ENCODE data around the gene EAF1. TPM values are rescaled to one million over a fixed set of nuclear protein-coding genes. Genes with fewer than 3 reads are reported as not detected.

The EAF1 gene
- total and polyA plus RNA-seq, 2 experiments from 2014 or later = 9.4 to 45.4 TPM

DNA sequence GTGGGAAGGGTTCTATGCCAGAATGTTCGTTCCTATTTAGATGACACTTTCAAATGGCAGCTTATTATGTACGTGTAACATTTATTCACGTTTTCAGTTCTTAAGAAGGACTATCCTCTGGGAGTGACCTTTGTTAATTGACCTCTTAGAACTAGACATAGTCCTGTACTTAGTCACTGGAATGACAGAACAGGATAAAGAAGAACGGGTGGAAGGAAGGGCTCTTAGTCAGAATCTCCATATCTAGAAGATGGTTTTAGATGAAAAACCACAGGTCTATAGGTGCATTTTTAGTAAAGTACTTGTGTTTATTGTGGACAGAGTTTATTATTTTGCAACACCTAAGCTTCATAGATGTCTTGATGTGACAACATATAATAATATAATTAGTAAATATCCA lies 6.5 kb upstream of the EAF1 start (continued):
- TF ChIP-seq, protein P1, sequence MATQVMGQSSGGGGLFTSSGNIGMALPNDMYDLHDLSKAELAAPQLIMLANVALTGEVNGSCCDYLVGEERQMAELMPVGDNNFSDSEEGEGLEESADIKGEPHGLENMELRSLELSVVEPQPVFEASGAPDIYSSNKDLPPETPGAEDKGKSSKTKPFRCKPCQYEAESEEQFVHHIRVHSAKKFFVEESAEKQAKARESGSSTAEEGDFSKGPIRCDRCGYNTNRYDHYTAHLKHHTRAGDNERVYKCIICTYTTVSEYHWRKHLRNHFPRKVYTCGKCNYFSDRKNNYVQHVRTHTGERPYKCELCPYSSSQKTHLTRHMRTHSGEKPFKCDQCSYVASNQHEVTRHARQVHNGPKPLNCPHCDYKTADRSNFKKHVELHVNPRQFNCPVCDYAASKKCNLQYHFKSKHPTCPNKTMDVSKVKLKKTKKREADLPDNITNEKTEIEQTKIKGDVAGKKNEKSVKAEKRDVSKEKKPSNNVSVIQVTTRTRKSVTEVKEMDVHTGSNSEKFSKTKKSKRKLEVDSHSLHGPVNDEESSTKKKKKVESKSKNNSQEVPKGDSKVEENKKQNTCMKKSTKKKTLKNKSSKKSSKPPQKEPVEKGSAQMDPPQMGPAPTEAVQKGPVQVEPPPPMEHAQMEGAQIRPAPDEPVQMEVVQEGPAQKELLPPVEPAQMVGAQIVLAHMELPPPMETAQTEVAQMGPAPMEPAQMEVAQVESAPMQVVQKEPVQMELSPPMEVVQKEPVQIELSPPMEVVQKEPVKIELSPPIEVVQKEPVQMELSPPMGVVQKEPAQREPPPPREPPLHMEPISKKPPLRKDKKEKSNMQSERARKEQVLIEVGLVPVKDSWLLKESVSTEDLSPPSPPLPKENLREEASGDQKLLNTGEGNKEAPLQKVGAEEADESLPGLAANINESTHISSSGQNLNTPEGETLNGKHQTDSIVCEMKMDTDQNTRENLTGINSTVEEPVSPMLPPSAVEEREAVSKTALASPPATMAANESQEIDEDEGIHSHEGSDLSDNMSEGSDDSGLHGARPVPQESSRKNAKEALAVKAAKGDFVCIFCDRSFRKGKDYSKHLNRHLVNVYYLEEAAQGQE (IDR thresholded peaks at IDR 0.05; ENCODE audit: unreplicated experiment) = no peak
- no peak for TF ChIP-seq STAT1 (IDR thresholded peaks at IDR 0.05; ENCODE audit: unreplicated experiment)

DNA sequence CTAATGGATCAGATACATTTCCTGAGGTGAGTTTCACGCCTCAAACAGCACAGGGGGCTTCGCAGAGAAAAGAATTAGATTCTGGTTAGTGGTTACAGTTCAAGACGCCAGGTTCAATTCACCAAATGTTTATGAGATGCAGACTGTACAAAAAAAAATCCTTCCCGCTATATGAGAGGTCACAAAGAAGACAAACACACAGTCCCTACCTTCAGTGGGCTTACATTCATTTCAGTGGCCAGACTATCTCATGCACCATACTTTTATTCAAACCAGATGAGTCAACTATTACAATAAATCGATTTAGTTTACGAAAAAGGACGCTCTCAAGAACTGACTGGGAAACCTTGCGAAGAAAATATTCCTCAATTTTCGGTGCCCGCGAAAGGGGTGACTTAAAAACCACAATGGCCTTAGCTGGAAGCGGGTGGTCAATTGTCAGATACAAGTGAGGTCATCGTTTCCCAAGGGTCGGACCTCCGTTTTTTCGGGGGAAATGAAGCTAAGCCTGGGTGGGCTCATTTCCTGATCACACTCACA lies 749 bp upstream of the EAF1 start:
- H3K27ac ChIP-seq (ENCODE audit: low read depth) = peak overlapping the region; percentile 88; the same call in 1 of the 2 replicates
- ATAC-seq (no peak), DNase-seq (ENCODE audit: low spot score) (no peak)
- peak overlapping the region; percentile 94 for H3K4me3 Mint-ChIP-seq
- peaks cover 13% of the 10 kb centered on the region for H3K36me3 ChIP-seq (ENCODE audit: insufficient read depth)
- peak overlapping the region; percentile 98 for H2AFZ ChIP-seq
- no peaks in the 10 kb centered on the region; the same call in 2 of the 3 replicates for H3K9me3 Mint-ChIP-seq
- peak overlapping the region; percentile 94 for H3K4me2 ChIP-seq
- peaks cover 10% of the 10 kb centered on the region for H4K20me1 ChIP-seq (replicated peaks; ENCODE audit: insufficient read depth)
- H3F3A ChIP-seq (replicated peaks; ENCODE audit: low read depth) = peaks cover 3% of the 10 kb centered on the region; the same call in 1 of the 2 replicates
- H3K27me3 Mint-ChIP-seq (ENCODE audit: insufficient read depth, low read depth, poor library complexity) = peaks cover 8% of the 10 kb centered on the region
- peak overlapping the region; percentile 98 for H3K27ac Mint-ChIP-seq
- H3K27me3 ChIP-seq (ENCODE audit: insufficient read depth) = no peaks in the 10 kb centered on the region
- peaks cover 26% of the 10 kb centered on the region for H3K36me3 Mint-ChIP-seq (ENCODE audit: low read depth)
- H3K4me3 ChIP-seq = peak overlapping the region; percentile 96
- H3K9me2 ChIP-seq (ENCODE audit: insufficient read depth) = no peaks in the 10 kb centered on the region
- peaks cover 58% of the 10 kb centered on the region for H3K79me2 ChIP-seq (replicated peaks; ENCODE audit: insufficient read depth)
- peaks cover 19% of the 10 kb centered on the region for H3K4me1 ChIP-seq (ENCODE audit: insufficient read depth)
- peaks cover 22% of the 10 kb centered on the region for H3K4me1 Mint-ChIP-seq
- TF ChIP-seq NANOG (IDR thresholded peaks at IDR 0.05; ENCODE audit: borderline replicate concordance) (no peak), POLR2AphosphoS5 (IDR thresholded peaks at IDR 0.05; ENCODE audit: low read depth) (no peak), CREB1 (CRISPR knock-in tag; IDR thresholded peaks at IDR 0.05; ENCODE audit: low read depth) (no peak), ZNF331 (CRISPR knock-in tag; IDR thresholded peaks at IDR 0.05; ENCODE audit: low read depth) (no peak), EZH2phosphoT487 (IDR thresholded peaks at IDR 0.05; ENCODE audit: unreplicated experiment) (no peak), EZH2 (IDR thresholded peaks at IDR 0.05; ENCODE audit: low read depth, unreplicated experiment) (no peak), STAT1 (IDR thresholded peaks at IDR 0.05; ENCODE audit: unreplicated experiment) (no peak), JUNB (IDR thresholded peaks at IDR 0.05; ENCODE audit: unreplicated experiment) (no peak), ZNF114 (CRISPR knock-in tag; IDR thresholded peaks at IDR 0.05) (no peak)
- TF ChIP-seq, protein P2, sequence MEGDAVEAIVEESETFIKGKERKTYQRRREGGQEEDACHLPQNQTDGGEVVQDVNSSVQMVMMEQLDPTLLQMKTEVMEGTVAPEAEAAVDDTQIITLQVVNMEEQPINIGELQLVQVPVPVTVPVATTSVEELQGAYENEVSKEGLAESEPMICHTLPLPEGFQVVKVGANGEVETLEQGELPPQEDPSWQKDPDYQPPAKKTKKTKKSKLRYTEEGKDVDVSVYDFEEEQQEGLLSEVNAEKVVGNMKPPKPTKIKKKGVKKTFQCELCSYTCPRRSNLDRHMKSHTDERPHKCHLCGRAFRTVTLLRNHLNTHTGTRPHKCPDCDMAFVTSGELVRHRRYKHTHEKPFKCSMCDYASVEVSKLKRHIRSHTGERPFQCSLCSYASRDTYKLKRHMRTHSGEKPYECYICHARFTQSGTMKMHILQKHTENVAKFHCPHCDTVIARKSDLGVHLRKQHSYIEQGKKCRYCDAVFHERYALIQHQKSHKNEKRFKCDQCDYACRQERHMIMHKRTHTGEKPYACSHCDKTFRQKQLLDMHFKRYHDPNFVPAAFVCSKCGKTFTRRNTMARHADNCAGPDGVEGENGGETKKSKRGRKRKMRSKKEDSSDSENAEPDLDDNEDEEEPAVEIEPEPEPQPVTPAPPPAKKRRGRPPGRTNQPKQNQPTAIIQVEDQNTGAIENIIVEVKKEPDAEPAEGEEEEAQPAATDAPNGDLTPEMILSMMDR (conservative IDR thresholded peaks at IDR 0.05; ENCODE audit: low read depth in 2 of 2) = no peak
- TF ChIP-seq, protein P3, sequence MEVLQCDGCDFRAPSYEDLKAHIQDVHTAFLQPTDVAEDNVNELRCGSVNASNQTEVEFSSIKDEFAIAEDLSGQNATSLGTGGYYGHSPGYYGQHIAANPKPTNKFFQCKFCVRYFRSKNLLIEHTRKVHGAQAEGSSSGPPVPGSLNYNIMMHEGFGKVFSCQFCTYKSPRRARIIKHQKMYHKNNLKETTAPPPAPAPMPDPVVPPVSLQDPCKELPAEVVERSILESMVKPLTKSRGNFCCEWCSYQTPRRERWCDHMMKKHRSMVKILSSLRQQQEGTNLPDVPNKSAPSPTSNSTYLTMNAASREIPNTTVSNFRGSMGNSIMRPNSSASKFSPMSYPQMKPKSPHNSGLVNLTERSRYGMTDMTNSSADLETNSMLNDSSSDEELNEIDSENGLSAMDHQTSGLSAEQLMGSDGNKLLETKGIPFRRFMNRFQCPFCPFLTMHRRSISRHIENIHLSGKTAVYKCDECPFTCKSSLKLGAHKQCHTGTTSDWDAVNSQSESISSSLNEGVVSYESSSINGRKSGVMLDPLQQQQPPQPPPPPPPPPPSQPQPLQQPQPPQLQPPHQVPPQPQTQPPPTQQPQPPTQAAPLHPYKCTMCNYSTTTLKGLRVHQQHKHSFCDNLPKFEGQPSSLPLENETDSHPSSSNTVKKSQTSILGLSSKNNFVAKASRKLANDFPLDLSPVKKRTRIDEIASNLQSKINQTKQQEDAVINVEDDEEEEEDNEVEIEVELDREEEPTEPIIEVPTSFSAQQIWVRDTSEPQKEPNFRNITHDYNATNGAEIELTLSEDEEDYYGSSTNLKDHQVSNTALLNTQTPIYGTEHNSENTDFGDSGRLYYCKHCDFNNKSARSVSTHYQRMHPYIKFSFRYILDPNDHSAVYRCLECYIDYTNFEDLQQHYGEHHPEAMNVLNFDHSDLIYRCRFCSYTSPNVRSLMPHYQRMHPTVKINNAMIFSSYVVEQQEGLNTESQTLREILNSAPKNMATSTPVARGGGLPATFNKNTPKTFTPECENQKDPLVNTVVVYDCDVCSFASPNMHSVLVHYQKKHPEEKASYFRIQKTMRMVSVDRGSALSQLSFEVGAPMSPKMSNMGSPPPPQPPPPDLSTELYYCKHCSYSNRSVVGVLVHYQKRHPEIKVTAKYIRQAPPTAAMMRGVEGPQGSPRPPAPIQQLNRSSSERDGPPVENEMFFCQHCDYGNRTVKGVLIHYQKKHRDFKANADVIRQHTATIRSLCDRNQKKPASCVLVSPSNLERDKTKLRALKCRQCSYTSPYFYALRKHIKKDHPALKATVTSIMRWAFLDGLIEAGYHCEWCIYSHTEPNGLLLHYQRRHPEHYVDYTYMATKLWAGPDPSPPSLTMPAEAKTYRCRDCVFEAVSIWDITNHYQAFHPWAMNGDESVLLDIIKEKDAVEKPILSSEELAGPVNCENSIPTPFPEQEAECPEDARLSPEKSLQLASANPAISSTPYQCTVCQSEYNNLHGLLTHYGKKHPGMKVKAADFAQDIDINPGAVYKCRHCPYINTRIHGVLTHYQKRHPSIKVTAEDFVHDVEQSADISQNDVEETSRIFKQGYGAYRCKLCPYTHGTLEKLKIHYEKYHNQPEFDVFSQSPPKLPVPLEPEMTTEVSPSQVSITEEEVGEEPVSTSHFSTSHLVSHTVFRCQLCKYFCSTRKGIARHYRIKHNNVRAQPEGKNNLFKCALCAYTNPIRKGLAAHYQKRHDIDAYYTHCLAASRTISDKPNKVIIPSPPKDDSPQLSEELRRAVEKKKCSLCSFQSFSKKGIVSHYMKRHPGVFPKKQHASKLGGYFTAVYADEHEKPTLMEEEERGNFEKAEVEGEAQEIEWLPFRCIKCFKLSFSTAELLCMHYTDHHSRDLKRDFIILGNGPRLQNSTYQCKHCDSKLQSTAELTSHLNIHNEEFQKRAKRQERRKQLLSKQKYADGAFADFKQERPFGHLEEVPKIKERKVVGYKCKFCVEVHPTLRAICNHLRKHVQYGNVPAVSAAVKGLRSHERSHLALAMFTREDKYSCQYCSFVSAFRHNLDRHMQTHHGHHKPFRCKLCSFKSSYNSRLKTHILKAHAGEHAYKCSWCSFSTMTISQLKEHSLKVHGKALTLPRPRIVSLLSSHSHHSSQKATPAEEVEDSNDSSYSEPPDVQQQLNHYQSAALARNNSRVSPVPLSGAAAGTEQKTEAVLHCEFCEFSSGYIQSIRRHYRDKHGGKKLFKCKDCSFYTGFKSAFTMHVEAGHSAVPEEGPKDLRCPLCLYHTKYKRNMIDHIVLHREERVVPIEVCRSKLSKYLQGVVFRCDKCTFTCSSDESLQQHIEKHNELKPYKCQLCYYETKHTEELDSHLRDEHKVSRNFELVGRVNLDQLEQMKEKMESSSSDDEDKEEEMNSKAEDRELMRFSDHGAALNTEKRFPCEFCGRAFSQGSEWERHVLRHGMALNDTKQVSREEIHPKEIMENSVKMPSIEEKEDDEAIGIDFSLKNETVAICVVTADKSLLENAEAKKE (CRISPR knock-in tag; IDR thresholded peaks at IDR 0.05) = no peak
- TF ChIP-seq, protein P4, sequence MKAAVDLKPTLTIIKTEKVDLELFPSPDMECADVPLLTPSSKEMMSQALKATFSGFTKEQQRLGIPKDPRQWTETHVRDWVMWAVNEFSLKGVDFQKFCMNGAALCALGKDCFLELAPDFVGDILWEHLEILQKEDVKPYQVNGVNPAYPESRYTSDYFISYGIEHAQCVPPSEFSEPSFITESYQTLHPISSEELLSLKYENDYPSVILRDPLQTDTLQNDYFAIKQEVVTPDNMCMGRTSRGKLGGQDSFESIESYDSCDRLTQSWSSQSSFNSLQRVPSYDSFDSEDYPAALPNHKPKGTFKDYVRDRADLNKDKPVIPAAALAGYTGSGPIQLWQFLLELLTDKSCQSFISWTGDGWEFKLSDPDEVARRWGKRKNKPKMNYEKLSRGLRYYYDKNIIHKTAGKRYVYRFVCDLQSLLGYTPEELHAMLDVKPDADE (IDR thresholded peaks at IDR 0.05) = no peak
